Osteocyte (in vitro differentiated cells): ENCODE measurements around the gene ACP7. TPM values are rescaled to one million over a fixed set of nuclear protein-coding genes. Genes with fewer than 3 reads are reported as not detected.

Source experiments
- DNase-seq: peaks from one replicate; pipeline ENCODE4 v3.0.0; 2021; ENCODE audit warnings: mixed read lengths; ENCODE audit not compliant: unreplicated experiment; ENCODE audit errors: extremely low spot score
- H3K27ac Mint-ChIP-seq: one replicate; pipeline ENCODE4 v1.8.0; 2021; ENCODE audit warnings: mild to moderate bottlenecking, mixed read lengths; ENCODE audit not compliant: unreplicated experiment
- H3K27me3 Mint-ChIP-seq: one replicate; pipeline ENCODE4 v1.8.0; 2021; ENCODE audit warnings: mixed read lengths; ENCODE audit not compliant: unreplicated experiment
- H3K36me3 Mint-ChIP-seq: one replicate; pipeline ENCODE4 v1.8.0; 2021; ENCODE audit warnings: mixed read lengths; ENCODE audit not compliant: unreplicated experiment
- H3K4me1 Mint-ChIP-seq: one replicate; pipeline ENCODE4 v1.8.0; 2021; ENCODE audit warnings: mixed read lengths; ENCODE audit not compliant: unreplicated experiment
- H3K4me3 Mint-ChIP-seq: one replicate; pipeline ENCODE4 v1.8.0; 2021; ENCODE audit warnings: mild to moderate bottlenecking, moderate library complexity, mixed read lengths; ENCODE audit not compliant: unreplicated experiment
- H3K9me3 Mint-ChIP-seq: one replicate; pipeline ENCODE4 v1.8.0; 2021; ENCODE audit warnings: mixed read lengths; ENCODE audit not compliant: unreplicated experiment
- total RNA-seq: library from RNA; stranded (reverse); gene quantifications from 2 replicates; pipeline ENCODE4 v1.2.1, GENCODE V29; 2021
- TF ChIP-seq, protein P1 (sequence below): fragments of 200-600 bp; sonication (generic); IDR thresholded peaks from 2 replicates; pipeline ENCODE4 v1.5.0; 2021; ENCODE audit warnings: antibody characterized with exemption, mild to moderate bottlenecking, moderate library complexity

The ACP7 gene
- total RNA-seq, 1 donor from 2014 or later, result not detected

GRCh38 chr19:39074942-39075341 lies 9.2 kb upstream of the ACP7 start:
- Mint-ChIP-seq H3K4me3 (no peak overlapping the region), H3K36me3 (no peaks in the 10 kb centered on the region), H3K9me3 (no peaks in the 10 kb centered on the region), H3K27me3 (no peaks in the 10 kb centered on the region), H3K4me1 (peaks cover 6% of the 10 kb centered on the region), H3K27ac (no peak overlapping the region)
- DNase-seq, result no peak
- TF ChIP-seq, protein P1, sequence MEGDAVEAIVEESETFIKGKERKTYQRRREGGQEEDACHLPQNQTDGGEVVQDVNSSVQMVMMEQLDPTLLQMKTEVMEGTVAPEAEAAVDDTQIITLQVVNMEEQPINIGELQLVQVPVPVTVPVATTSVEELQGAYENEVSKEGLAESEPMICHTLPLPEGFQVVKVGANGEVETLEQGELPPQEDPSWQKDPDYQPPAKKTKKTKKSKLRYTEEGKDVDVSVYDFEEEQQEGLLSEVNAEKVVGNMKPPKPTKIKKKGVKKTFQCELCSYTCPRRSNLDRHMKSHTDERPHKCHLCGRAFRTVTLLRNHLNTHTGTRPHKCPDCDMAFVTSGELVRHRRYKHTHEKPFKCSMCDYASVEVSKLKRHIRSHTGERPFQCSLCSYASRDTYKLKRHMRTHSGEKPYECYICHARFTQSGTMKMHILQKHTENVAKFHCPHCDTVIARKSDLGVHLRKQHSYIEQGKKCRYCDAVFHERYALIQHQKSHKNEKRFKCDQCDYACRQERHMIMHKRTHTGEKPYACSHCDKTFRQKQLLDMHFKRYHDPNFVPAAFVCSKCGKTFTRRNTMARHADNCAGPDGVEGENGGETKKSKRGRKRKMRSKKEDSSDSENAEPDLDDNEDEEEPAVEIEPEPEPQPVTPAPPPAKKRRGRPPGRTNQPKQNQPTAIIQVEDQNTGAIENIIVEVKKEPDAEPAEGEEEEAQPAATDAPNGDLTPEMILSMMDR, result no peak

- peaks cover 6% of the 10 kb centered on the region for H3K4me1 Mint-ChIP-seq
- TF ChIP-seq, protein P1, result no peak
- no peak overlapping the region for H3K4me3 Mint-ChIP-seq
- peaks cover 4% of the 10 kb centered on the region for H3K27me3 Mint-ChIP-seq
- H3K36me3 Mint-ChIP-seq, result no peaks in the 10 kb centered on the region
- no peak overlapping the region for H3K27ac Mint-ChIP-seq
- H3K9me3 Mint-ChIP-seq, result no peaks in the 10 kb centered on the region
- DNase-seq, result no peak
These were observed 6.8 kb upstream of the ACP7 start for GRCh38 chr19:39077323-39077722.

DNA sequence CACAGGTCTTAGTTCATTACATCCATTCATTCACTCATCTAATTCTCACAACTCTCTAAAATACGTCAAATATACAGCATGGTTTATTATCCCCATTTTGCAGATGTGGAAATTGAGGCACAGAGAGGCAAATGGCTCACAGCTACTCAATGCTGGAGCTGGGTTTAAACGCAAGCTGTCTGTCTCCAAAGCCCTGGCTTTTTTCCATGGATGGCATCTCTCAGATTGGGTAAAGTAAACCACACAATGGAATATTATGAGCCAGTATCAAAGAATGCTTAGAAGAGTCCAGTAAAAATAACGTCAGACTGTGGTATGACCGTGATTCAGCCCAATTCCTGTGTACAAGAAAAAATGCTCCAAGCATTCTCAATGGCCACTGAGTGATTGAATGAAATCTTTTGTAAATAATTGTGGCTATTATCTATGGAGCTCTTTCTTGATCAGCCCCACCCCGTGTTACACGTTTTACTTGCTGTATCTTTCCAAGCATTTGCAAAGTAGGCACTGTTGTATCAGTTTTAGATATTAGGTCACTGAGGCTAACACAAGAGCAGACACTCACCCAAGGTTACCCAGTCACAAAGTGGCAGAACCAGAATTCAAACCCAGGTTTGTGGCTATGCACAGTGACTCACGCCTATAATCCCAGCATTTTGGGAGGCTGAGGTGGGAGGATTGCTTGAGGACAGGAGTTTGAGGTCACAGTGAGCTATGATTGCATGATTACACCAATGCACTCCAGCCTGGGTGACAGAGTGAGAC lies 5.5 kb upstream of the ACP7 start:
- Mint-ChIP-seq H3K4me1 (peaks cover 5% of the 10 kb centered on the region), H3K36me3 (no peaks in the 10 kb centered on the region), H3K27ac (no peak overlapping the region), H3K4me3 (no peak overlapping the region), H3K27me3 (peaks cover 16% of the 10 kb centered on the region), H3K9me3 (no peaks in the 10 kb centered on the region)
- DNase-seq, result no peak
- TF ChIP-seq, protein P1, result no peak

- H3K36me3 Mint-ChIP-seq, result no peaks in the 10 kb centered on the region
- TF ChIP-seq, protein P1, result no peak
- no peaks in the 10 kb centered on the region for H3K9me3 Mint-ChIP-seq
- H3K27ac Mint-ChIP-seq, result no peak overlapping the region
- no peak for DNase-seq
- H3K4me3 Mint-ChIP-seq, result no peak overlapping the region
- peaks cover 4% of the 10 kb centered on the region for H3K4me1 Mint-ChIP-seq
- peaks cover 30% of the 10 kb centered on the region for H3K27me3 Mint-ChIP-seq
These were observed 3.7 kb upstream of the ACP7 start for GRCh38 chr19:39080431-39080830.

DNA sequence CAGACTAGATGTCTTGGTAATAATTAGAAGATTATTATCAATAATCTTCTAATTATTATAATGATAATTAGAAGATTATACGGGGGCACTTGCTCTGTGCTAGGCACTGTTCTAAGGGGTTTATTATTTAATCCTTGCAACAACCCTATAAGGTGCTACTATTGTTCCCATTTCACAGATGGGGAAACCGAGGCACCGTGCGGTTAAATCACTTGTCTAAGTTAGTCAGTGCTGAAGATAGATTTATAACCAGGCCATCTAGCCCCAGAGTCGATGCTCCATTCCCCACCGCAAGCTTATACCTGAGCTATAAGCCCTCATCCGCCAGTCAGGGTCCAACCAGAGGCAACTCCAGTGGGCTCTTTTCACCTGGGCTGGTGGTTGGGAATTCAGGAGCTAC lies 2.0 kb upstream of the ACP7 start:
- TF ChIP-seq, protein P1, result no peak
- Mint-ChIP-seq H3K36me3 (no peaks in the 10 kb centered on the region), H3K27me3 (peaks cover 41% of the 10 kb centered on the region), H3K27ac (no peak overlapping the region), H3K4me1 (peaks cover 4% of the 10 kb centered on the region), H3K4me3 (no peak overlapping the region), H3K9me3 (no peaks in the 10 kb centered on the region)
- no peak for DNase-seq
